ENCODE measurements around the gene C2orf72. TPM values are rescaled to one million over a fixed set of nuclear protein-coding genes. Genes with fewer than 3 reads are reported as not detected.

C2orf72 gene
- total and polyA plus RNA-seq, 2 experiments from 2014 or later, result 86.9 to 112 TPM

GRCh38 chr2:230990899-230991150 lies 46.5 kb upstream of the C2orf72 start:
- no peak overlapping the region for H3K4me3 ChIP-seq
- H3K27ac ChIP-seq, result no peak overlapping the region
- 96% methylated on average over 16 of the region's 27 CpGs for WGBS (ENCODE audit: low lambda C conversion rate, missing lambda C conversion rate)
- no peaks in the 10 kb centered on the region for H3K79me2 ChIP-seq
- H3K9me2 ChIP-seq (replicated peaks; ENCODE audit: insufficient read depth), result no peaks in the 10 kb centered on the region
- no peaks in the 10 kb centered on the region for H3K9me3 ChIP-seq (ENCODE audit: low read depth)
- no peaks in the 10 kb centered on the region for H3K4me1 ChIP-seq (ENCODE audit: insufficient read depth)
- no peak for TF ChIP-seq EZH2 (IDR thresholded peaks at IDR 0.05; ENCODE audit: borderline replicate concordance)
- TF ChIP-seq EZH2phosphoT487 (IDR thresholded peaks at IDR 0.05; ENCODE audit: low read depth, severe bottlenecking, unreplicated experiment), result no peak
- no peak for TF ChIP-seq CTCF (IDR thresholded peaks at IDR 0.05; ENCODE audit: poor library complexity)
- H2AFZ ChIP-seq, result no peak overlapping the region
- no peak overlapping the region for H3K4me2 ChIP-seq
- no peak for DNase-seq (ENCODE audit: low spot score)
- no peaks in the 10 kb centered on the region for H4K20me1 ChIP-seq (ENCODE audit: insufficient read depth, poor library complexity, severe bottlenecking)
- H3K27me3 ChIP-seq, result no peaks in the 10 kb centered on the region
- no peaks in the 10 kb centered on the region for H3K36me3 ChIP-seq (replicated peaks; ENCODE audit: insufficient read depth, low read depth)

- Histone ChIP-seq H3K36me3 (replicated peaks; ENCODE audit: insufficient read depth, low read depth) (no peaks in the 10 kb centered on the region), H3K27me3 (no peaks in the 10 kb centered on the region), H3K4me1 (ENCODE audit: insufficient read depth) (no peaks in the 10 kb centered on the region), H2AFZ (no peak overlapping the region), H4K20me1 (ENCODE audit: insufficient read depth, poor library complexity, severe bottlenecking) (no peaks in the 10 kb centered on the region), H3K4me3 (no peak overlapping the region), H3K79me2 (no peaks in the 10 kb centered on the region), H3K9me2 (replicated peaks; ENCODE audit: insufficient read depth) (no peaks in the 10 kb centered on the region), H3K4me2 (no peak overlapping the region), H3K27ac (no peak overlapping the region), H3K9me3 (ENCODE audit: low read depth) (no peaks in the 10 kb centered on the region)
- TF ChIP-seq EZH2phosphoT487 (IDR thresholded peaks at IDR 0.05; ENCODE audit: low read depth, severe bottlenecking, unreplicated experiment) (no peak), CTCF (IDR thresholded peaks at IDR 0.05; ENCODE audit: poor library complexity) (no peak), EZH2 (IDR thresholded peaks at IDR 0.05; ENCODE audit: borderline replicate concordance) (no peak)
- 97% methylated on average over 7 of the region's 7 CpGs for WGBS (ENCODE audit: low lambda C conversion rate, missing lambda C conversion rate)
- no peak for DNase-seq (ENCODE audit: low spot score)
These were observed 45.7 kb upstream of the C2orf72 start for GRCh38 chr2:230991598-230991997.

- TF ChIP-seq CTCF (IDR thresholded peaks at IDR 0.05; ENCODE audit: poor library complexity), result no peak
- no peak for TF ChIP-seq EZH2 (IDR thresholded peaks at IDR 0.05; ENCODE audit: borderline replicate concordance)
- TF ChIP-seq EZH2phosphoT487 (IDR thresholded peaks at IDR 0.05; ENCODE audit: low read depth, severe bottlenecking, unreplicated experiment), result no peak
- no peaks in the 10 kb centered on the region for H3K27me3 ChIP-seq
These were observed 41.5 kb upstream of the C2orf72 start, which contains the start of gene SPATA3 for GRCh38 chr2:230995821-230996220. Gene SPATA3, plus strand, starts transcription at chr2:230996121. Its CDS starts 113 bp downstream, at chr2:230996234.

GRCh38 chr2:230996661-230997060 lies 40.7 kb upstream of the C2orf72 start:
- Histone ChIP-seq H3K36me3 (replicated peaks; ENCODE audit: insufficient read depth, low read depth) (no peaks in the 10 kb centered on the region), H3K9me2 (replicated peaks; ENCODE audit: insufficient read depth) (no peaks in the 10 kb centered on the region), H3K4me3 (no peak overlapping the region), H2AFZ (no peak overlapping the region), H4K20me1 (ENCODE audit: insufficient read depth, poor library complexity, severe bottlenecking) (no peaks in the 10 kb centered on the region), H3K27ac (no peak overlapping the region), H3K79me2 (no peaks in the 10 kb centered on the region), H3K27me3 (no peaks in the 10 kb centered on the region), H3K4me2 (no peak overlapping the region), H3K4me1 (ENCODE audit: insufficient read depth) (no peaks in the 10 kb centered on the region), H3K9me3 (ENCODE audit: low read depth) (no peaks in the 10 kb centered on the region)
- DNase-seq (ENCODE audit: low spot score), result no peak
- TF ChIP-seq CTCF (IDR thresholded peaks at IDR 0.05; ENCODE audit: poor library complexity) (no peak), EZH2phosphoT487 (IDR thresholded peaks at IDR 0.05; ENCODE audit: low read depth, severe bottlenecking, unreplicated experiment) (no peak), EZH2 (IDR thresholded peaks at IDR 0.05; ENCODE audit: borderline replicate concordance) (no peak)

More at GRCh38 chr2:230995821-230996220, 41.5 kb upstream of the C2orf72 start, which contains the start of gene SPATA3:
- no peaks in the 10 kb centered on the region for H3K9me3 ChIP-seq (ENCODE audit: low read depth)
- H3K79me2 ChIP-seq, result no peaks in the 10 kb centered on the region
- H3K27ac ChIP-seq, result no peak within 1 kb of the TSS
- WGBS (ENCODE audit: low lambda C conversion rate, missing lambda C conversion rate), result 94% methylated on average over 9 of the region's 9 CpGs
- no peak within 1 kb of the TSS for H3K4me3 ChIP-seq
- H3K4me2 ChIP-seq, result no peak within 1 kb of the TSS
- no peak for DNase-seq (ENCODE audit: low spot score)
- H4K20me1 ChIP-seq (ENCODE audit: insufficient read depth, poor library complexity, severe bottlenecking), result no peaks in the 10 kb centered on the region
- H3K36me3 ChIP-seq (replicated peaks; ENCODE audit: insufficient read depth, low read depth), result no peaks in the 10 kb centered on the region
- no peaks in the 10 kb centered on the region for H3K9me2 ChIP-seq (replicated peaks; ENCODE audit: insufficient read depth)
- H3K4me1 ChIP-seq (ENCODE audit: insufficient read depth), result no peaks in the 10 kb centered on the region
- no peak within 1 kb of the TSS for H2AFZ ChIP-seq
